Stomach (tissue), 9 donors: ENCODE results near the gene OR1J2. TPM values are rescaled to one million over a fixed set of nuclear protein-coding genes. Genes with fewer than 3 reads are reported as not detected.

ENCODE experiments used
- DNase-seq, 2 donors: peaks; one replicate each; pipeline versions ENCODE4 v3.0.0 to v3.0.0-alpha.2; 2013 to 2019
- H3K27ac ChIP-seq, 5 donors: fragments of 200-600 bp in 4 of 5; sonication (generic) in 4 of 5; one replicate each; pipeline ENCODE4 v1.5.1; 2013 to 2019; ENCODE audit warnings: mild to moderate bottlenecking in 1 of 5, moderate library complexity in 1 of 5
- H3K27me3 ChIP-seq, 3 donors: fragments of 200-600 bp; sonication (generic); one replicate each; pipeline ENCODE4 v1.5.1; 2017 to 2019; ENCODE audit warnings: mixed run types in 1 of 3
- H3K36me3 ChIP-seq, 4 donors: fragments of 200-600 bp; sonication (generic); 1 replicate in 3 of 4; 2 replicates in 1 of 4; pipeline ENCODE4 v1.5.1; 2016 to 2019
- H3K4me1 ChIP-seq, 4 donors: fragments of 200-600 bp; sonication (generic); one replicate each; pipeline ENCODE4 v1.5.1; 2016 to 2019
- H3K4me3 ChIP-seq, 4 donors: fragments of 200-600 bp; sonication (generic) in 3 of 4; one replicate each; pipeline ENCODE4 v1.5.1; 2016 to 2019; ENCODE audit warnings: mild to moderate bottlenecking in 1 of 4
- H3K9me3 ChIP-seq, 4 donors: fragments of 200-600 bp; sonication (generic); one replicate each; pipeline ENCODE4 v1.5.1; 2016 to 2019
- CTCF ChIP-seq, 7 experiments: fragments of 450-650 bp in 4 of 7; fragments of 200-600 bp in 3 of 7; sonication (generic) in 3 of 7; IDR thresholded peaks; one replicate each; pipeline ENCODE4 v1.5.1; 2016 to 2019; ENCODE audit warnings: antibody characterized with exemption in 7 of 7, control low read depth in 2 of 7, mild to moderate bottlenecking in 1 of 7
- EP300 ChIP-seq: sonication (generic); formaldehyde crosslinking; IDR thresholded peaks from one replicate; pipeline ENCODE4 v1.6.1; 2017; ENCODE audit warnings: antibody characterized with exemption
- POLR2A ChIP-seq, 4 donors: fragments of 450-650 bp; IDR thresholded peaks; one replicate each; pipeline ENCODE4 v1.6.1; 2016; ENCODE audit warnings: antibody characterized with exemption in 4 of 4, control low read depth in 2 of 4, mild to moderate bottlenecking in 1 of 4, moderate library complexity in 1 of 4
- POLR2AphosphoS5 ChIP-seq, 3 donors: sonication (generic); formaldehyde crosslinking; IDR thresholded peaks; one replicate each; pipeline ENCODE4 v1.6.1; 2016; ENCODE audit warnings: antibody characterized with exemption in 3 of 3
- WGBS, 5 donors: extraction: QIAGEN DNeasy Blood & Tissue Kit in 3 of 5; methylation state at CpG; one replicate each; pipeline versions ENCODE4 v1.1.5 to v1.1.7; 2013 to 2018; 5-methylcytosine and 5-hydroxymethylcytosine counted together
- intact Hi-C: fragments of 100-400 bp; cut with DNase I; formaldehyde crosslinking; loops from one replicate; pipeline ENCODE4 v1.15.1; 2023; ENCODE audit warnings: low total_unique reads
- polyA plus RNA-seq, 3 donors: library from polyadenylated mRNA; stranded (reverse); fragments of 200-250 nt; gene quantifications; one replicate each; pipeline ENCODE4 v1.2.3, GENCODE V29; 2013
- total RNA-seq, 5 donors: library from RNA; depleted of rRNA; stranded (reverse); fragments of >200 nt; gene quantifications; one replicate each; pipeline versions ENCODE4 v1.1.0 to v1.2.3, GENCODE V29; 2014 to 2016
- donor health status: healthy with polysubstance abuse.
- donor health status: Bipolar disorder and iron deficiency.
- donor health status: healthy.

OR1J2 gene
- total and polyA plus RNA-seq, 8 donors = 6.4 TPM; not detected in 7

DNA sequence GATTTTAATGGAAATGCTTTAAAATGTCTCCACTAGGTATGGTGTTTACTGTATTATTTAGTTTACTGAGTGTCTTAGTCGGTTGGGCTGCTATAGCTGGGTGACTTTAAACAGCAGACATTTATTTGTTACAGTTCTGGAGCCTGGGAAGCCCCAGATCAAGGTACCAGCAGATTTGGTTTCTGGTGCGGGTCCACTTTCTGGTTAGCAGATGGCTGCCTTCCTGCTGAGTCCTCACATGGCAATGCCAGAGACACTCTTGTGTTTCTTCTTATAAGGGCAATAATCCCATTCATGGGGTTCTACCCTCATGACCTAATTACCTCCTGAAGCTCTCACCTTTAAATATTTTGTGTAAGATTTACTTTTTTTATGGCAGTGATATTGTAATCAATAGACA lies 7.6 kb downstream of the OR1J2 start:
- H3K9me3 ChIP-seq = no peaks in the 10 kb centered on the region
- no peak for DNase-seq
- H3K27me3 ChIP-seq = no peaks in the 10 kb centered on the region
- intact Hi-C loops = loop anchor here (10.0 kb wide), 1 partner anchor 57 kb away; no protein-coding TSS in a partner anchor
- H3K36me3 ChIP-seq = no peaks in the 10 kb centered on the region
- WGBS, 5 donors = 52 to 64% (median 53%) methylated on average over 2 of the region's 2 CpGs
- no peaks in the 10 kb centered on the region for H3K4me1 ChIP-seq
- no peak overlapping the region for H3K27ac ChIP-seq
- no peak overlapping the region for H3K4me3 ChIP-seq
- no peak for TF ChIP-seq CTCF (IDR thresholded peaks at IDR 0.05)
- no peak for TF ChIP-seq POLR2AphosphoS5 (IDR thresholded peaks at IDR 0.05)
- no peak for TF ChIP-seq EP300
- TF ChIP-seq POLR2A (IDR thresholded peaks at IDR 0.05) = no peak

DNA sequence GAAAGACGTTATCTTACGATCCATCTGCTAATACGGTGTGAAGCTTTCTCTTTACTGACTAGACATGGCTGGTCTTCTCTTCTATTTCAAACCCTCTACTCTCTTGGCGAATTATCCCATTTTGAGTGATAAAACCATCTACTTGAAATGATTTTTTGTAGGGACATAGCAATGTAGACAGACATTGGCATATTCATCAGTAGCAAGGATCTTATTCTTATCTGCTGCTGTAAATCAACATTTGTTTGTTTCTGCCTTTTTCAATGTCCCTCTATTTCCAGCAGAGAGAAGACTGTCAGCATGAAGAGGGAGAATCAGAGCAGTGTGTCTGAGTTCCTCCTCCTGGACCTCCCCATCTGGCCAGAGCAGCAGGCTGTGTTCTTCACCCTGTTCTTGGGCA lies 8.2 kb downstream of the OR1J2 start, which contains the start of gene OR1J4:
Gene OR1J4, plus strand, starts transcription at position 301 of the 400 bp plus-strand sequence. Its CDS starts 0 bp downstream, at position 301.
- intact Hi-C loops = loop anchor here (10.0 kb wide), 1 partner anchor 56 kb away; no protein-coding TSS in a partner anchor
- TF ChIP-seq CTCF (IDR thresholded peaks at IDR 0.05) = no peak
- no peak for TF ChIP-seq POLR2A (IDR thresholded peaks at IDR 0.05)
- no peak for TF ChIP-seq EP300
- TF ChIP-seq POLR2AphosphoS5 (IDR thresholded peaks at IDR 0.05) = no peak

DNA sequence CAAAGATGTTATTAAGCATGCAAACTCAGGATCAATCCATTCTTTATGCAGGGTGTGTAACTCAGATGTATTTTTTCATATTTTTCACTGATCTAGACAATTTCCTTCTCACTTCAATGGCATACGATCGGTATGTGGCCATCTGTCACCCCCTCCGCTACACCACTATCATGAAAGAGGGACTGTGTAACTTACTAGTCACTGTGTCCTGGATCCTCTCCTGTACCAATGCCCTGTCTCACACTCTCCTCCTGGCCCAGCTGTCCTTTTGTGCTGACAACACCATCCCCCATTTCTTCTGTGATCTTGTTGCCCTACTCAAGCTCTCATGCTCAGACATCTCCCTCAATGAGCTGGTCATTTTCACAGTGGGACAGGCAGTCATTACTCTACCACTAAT lies 8.8 kb downstream of the OR1J2 start:
- H3K36me3 ChIP-seq = no peaks in the 10 kb centered on the region
- H3K9me3 ChIP-seq = no peaks in the 10 kb centered on the region
- H3K27ac ChIP-seq = no peak overlapping the region
- intact Hi-C loops = loop anchor here (10.0 kb wide), 1 partner anchor 55 kb away; no protein-coding TSS in a partner anchor
- no peaks in the 10 kb centered on the region for H3K4me1 ChIP-seq
- WGBS, 5 donors = 84 to 94% (median 86%) methylated on average over 3 of the region's 3 CpGs
- H3K27me3 ChIP-seq = no peaks in the 10 kb centered on the region
- DNase-seq = no peak
- no peak overlapping the region for H3K4me3 ChIP-seq
- TF ChIP-seq EP300 = no peak
- no peak for TF ChIP-seq POLR2A (IDR thresholded peaks at IDR 0.05)
- no peak for TF ChIP-seq POLR2AphosphoS5 (IDR thresholded peaks at IDR 0.05)
- TF ChIP-seq CTCF (IDR thresholded peaks at IDR 0.05) = no peak

More for the DNA sequence above, 8.2 kb downstream of the OR1J2 start, which contains the start of gene OR1J4:
- no peak for DNase-seq
- Histone ChIP-seq H3K36me3 (no peaks in the 10 kb centered on the region), H3K4me1 (no peaks in the 10 kb centered on the region), H3K27ac (no peak within 1 kb of the TSS), H3K4me3 (no peak within 1 kb of the TSS), H3K9me3 (no peaks in the 10 kb centered on the region), H3K27me3 (no peaks in the 10 kb centered on the region)
- 73 to 85% (median 79%) methylated on average over 4 of the region's 4 CpGs for WGBS, 5 donors

DNA sequence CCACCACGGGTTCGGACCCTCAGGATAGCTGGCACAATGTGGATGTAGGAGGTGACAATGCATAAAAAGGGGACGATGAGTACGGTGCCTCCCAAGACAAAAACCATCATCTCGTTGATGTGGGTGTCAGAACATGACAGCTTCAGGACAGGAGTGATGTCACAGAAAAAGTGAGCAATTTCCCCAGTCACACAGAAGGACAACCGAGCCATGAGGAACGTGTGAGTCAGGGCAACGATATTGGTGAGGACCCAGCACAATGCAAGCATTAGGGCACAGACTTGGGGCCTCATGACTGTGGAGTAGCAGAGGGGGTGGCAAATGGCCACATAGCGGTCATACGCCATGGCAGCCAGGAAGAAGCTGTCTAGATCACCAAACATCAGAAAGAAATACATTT lies 16.0 kb downstream of the OR1J2 start:
- Histone ChIP-seq H3K4me1 (no peaks in the 10 kb centered on the region), H3K9me3 (no peaks in the 10 kb centered on the region), H3K27me3 (no peaks in the 10 kb centered on the region), H3K36me3 (no peaks in the 10 kb centered on the region), H3K27ac (no peak overlapping the region), H3K4me3 (no peak overlapping the region)
- no peak for DNase-seq
- intact Hi-C loops = no loop called here
- TF ChIP-seq POLR2AphosphoS5 (IDR thresholded peaks at IDR 0.05) = no peak
- no peak for TF ChIP-seq CTCF (IDR thresholded peaks at IDR 0.05)
- no peak for TF ChIP-seq EP300
- TF ChIP-seq POLR2A (IDR thresholded peaks at IDR 0.05) = no peak
- WGBS, 5 donors = 77 to 90% (median 87%) methylated on average over 10 of the region's 10 CpGs
